Measurements from ENCODE around the gene C5orf47. TPM values are rescaled to one million over a fixed set of nuclear protein-coding genes. Genes with fewer than 3 reads are reported as not detected.
"Not testable (repeated sequence)": the region's sequence is repeated elsewhere in the genome, so short reads cannot be mapped to it uniquely, and the experiment has no call there.

C5orf47 gene
- total RNA-seq, 4 donors from 2014 or later: not detected

- Histone ChIP-seq H3K4me1 (no peaks in the 10 kb centered on the region), H3K9me3 (no peaks in the 10 kb centered on the region)
- DNase-seq: no peak
These were observed 14.8 kb downstream of the C5orf47 start for GRCh38 chr5:174003795-174004194.

GRCh38 chr5:174008922-174009321 lies 20.0 kb downstream of the C5orf47 start:
- Histone ChIP-seq H3K4me1 (no peaks in the 10 kb centered on the region), H3K9me3 (no peaks in the 10 kb centered on the region), H3K27ac (no peak overlapping the region), H3K36me3 (no peaks in the 10 kb centered on the region), H3K4me3 (no peak overlapping the region), H3K27me3 (no peaks in the 10 kb centered on the region)
- TF ChIP-seq CTCF (IDR thresholded peaks at IDR 0.05) (no peak), POLR2A (IDR thresholded peaks at IDR 0.05) (no peak)
- DNase-seq: no peak

More at GRCh38 chr5:174003795-174004194, 14.8 kb downstream of the C5orf47 start:
- TF ChIP-seq CTCF (IDR thresholded peaks at IDR 0.05) (no peak), POLR2A (IDR thresholded peaks at IDR 0.05) (no peak)
- no peak overlapping the region for H3K4me3 ChIP-seq
- no peaks in the 10 kb centered on the region for H3K36me3 ChIP-seq
- no peak overlapping the region for H3K27ac ChIP-seq
- no peaks in the 10 kb centered on the region for H3K27me3 ChIP-seq

GRCh38 chr5:174010365-174010764 lies 21.4 kb downstream of the C5orf47 start:
- no peaks in the 10 kb centered on the region for H3K9me3 ChIP-seq
- H3K4me1 ChIP-seq: no peaks in the 10 kb centered on the region
- DNase-seq: no peak
- no peak for TF ChIP-seq POLR2A (IDR thresholded peaks at IDR 0.05)
- TF ChIP-seq CTCF (IDR thresholded peaks at IDR 0.05): no peak
- H3K4me3 ChIP-seq: no peak overlapping the region
- H3K36me3 ChIP-seq: no peaks in the 10 kb centered on the region
- no peak overlapping the region for H3K27ac ChIP-seq
- H3K27me3 ChIP-seq: no peaks in the 10 kb centered on the region

GRCh38 chr5:174011441-174011840 lies 22.5 kb downstream of the C5orf47 start:
- Histone ChIP-seq H3K36me3 (no peaks in the 10 kb centered on the region), H3K9me3 (no peaks in the 10 kb centered on the region), H3K27me3 (no peaks in the 10 kb centered on the region), H3K4me1 (no peaks in the 10 kb centered on the region), H3K27ac (no peak overlapping the region), H3K4me3 (no peak overlapping the region)
- TF ChIP-seq CTCF (IDR thresholded peaks at IDR 0.05): no peak
- no peak for TF ChIP-seq POLR2A (IDR thresholded peaks at IDR 0.05)
- no peak for DNase-seq

- H3K4me3 ChIP-seq, H3K9me3 ChIP-seq, H3K27me3 ChIP-seq, H3K36me3 ChIP-seq, DNase-seq, H3K27ac ChIP-seq, H3K4me1 ChIP-seq: not testable (repeated sequence)
- peak in 3 of 6 experiments; percentile 48 to 53 (median 50) for TF ChIP-seq CTCF (IDR thresholded peaks at IDR 0.05)
These were observed 31.3 kb downstream of the C5orf47 start for GRCh38 chr5:174020069-174020927.
